Glutamatergic neuron (in vitro differentiated cells): ENCODE data around the gene PFKL. TPM values are rescaled to one million over a fixed set of nuclear protein-coding genes. Genes with fewer than 3 reads are reported as not detected.

Experiments used
- DNase-seq: peaks from one replicate; pipeline ENCODE4 v3.0.0; 2022
- H3K27ac Mint-ChIP-seq: one replicate; pipeline ENCODE4 v1.8.0; 2020; ENCODE audit warnings: mild to moderate bottlenecking, mixed read lengths, inconsistent platforms; ENCODE audit not compliant: unreplicated experiment
- H3K27me3 Mint-ChIP-seq: one replicate; pipeline ENCODE4 v1.8.0; 2020; ENCODE audit warnings: mild to moderate bottlenecking, moderate library complexity, mixed read lengths, inconsistent platforms; ENCODE audit not compliant: unreplicated experiment
- H3K36me3 Mint-ChIP-seq: one replicate; pipeline ENCODE4 v1.8.0; 2020; ENCODE audit warnings: mild to moderate bottlenecking, mixed read lengths, inconsistent platforms; ENCODE audit not compliant: unreplicated experiment
- H3K4me1 Mint-ChIP-seq: one replicate; pipeline ENCODE4 v1.8.0; 2020; ENCODE audit warnings: mild to moderate bottlenecking, low read depth, mixed read lengths, inconsistent platforms; ENCODE audit not compliant: unreplicated experiment
- H3K4me3 Mint-ChIP-seq: one replicate; pipeline ENCODE4 v1.8.0; 2020; ENCODE audit warnings: mild to moderate bottlenecking, mixed read lengths, inconsistent platforms; ENCODE audit not compliant: unreplicated experiment
- H3K9me3 Mint-ChIP-seq: one replicate; pipeline ENCODE4 v1.8.0; 2020; ENCODE audit warnings: mild to moderate bottlenecking, moderate library complexity, mixed read lengths, inconsistent platforms; ENCODE audit not compliant: unreplicated experiment
- total RNA-seq: library from RNA; stranded (reverse); fragmentation: NEBNext Ultra II Directional; extraction: Animal tissue kit (Norgen Biotek cat#: 25700); gene quantifications from one replicate; pipeline ENCODE4 v1.2.1, GENCODE V29; 2021; ENCODE audit not compliant: unreplicated experiment
- TF ChIP-seq, protein P1 (sequence below): fragments of 200-600 bp; sonication (generic); IDR thresholded peaks from one replicate; pipeline ENCODE4 v1.5.0; 2021; ENCODE audit not compliant: partially characterized antibody, unreplicated experiment

The PFKL gene
- total RNA-seq, 1 donor from 2014 or later, result 48.6 TPM

DNA sequence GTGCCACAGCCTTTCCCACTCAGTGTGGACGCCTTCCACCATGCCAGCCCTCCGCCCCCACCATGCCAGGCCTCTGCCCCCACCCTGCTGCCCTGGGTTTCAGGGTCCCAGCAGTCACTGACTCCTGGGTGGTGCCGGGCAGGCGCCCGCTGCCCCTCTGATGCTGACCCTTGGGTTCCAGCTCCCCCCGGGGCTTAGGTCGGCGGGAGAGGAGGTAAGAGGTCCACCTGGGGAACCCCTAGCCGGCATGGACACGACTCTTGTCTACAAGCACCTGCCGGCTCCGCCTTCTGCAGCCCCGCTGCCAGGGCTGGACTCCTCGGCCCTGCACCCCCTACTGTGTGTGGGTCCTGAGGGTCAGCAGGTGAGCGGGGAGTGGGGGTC is 7.0 kb upstream of the PFKL start:
- TF ChIP-seq, protein P1, sequence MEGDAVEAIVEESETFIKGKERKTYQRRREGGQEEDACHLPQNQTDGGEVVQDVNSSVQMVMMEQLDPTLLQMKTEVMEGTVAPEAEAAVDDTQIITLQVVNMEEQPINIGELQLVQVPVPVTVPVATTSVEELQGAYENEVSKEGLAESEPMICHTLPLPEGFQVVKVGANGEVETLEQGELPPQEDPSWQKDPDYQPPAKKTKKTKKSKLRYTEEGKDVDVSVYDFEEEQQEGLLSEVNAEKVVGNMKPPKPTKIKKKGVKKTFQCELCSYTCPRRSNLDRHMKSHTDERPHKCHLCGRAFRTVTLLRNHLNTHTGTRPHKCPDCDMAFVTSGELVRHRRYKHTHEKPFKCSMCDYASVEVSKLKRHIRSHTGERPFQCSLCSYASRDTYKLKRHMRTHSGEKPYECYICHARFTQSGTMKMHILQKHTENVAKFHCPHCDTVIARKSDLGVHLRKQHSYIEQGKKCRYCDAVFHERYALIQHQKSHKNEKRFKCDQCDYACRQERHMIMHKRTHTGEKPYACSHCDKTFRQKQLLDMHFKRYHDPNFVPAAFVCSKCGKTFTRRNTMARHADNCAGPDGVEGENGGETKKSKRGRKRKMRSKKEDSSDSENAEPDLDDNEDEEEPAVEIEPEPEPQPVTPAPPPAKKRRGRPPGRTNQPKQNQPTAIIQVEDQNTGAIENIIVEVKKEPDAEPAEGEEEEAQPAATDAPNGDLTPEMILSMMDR, result no peak
- Mint-ChIP-seq H3K27me3 (no peaks in the 10 kb centered on the region), H3K27ac (no peak overlapping the region), H3K4me1 (peaks cover 2% of the 10 kb centered on the region), H3K4me3 (no peak overlapping the region), H3K36me3 (no peaks in the 10 kb centered on the region), H3K9me3 (peaks cover 2% of the 10 kb centered on the region)
- peak; percentile 17 for DNase-seq

DNA sequence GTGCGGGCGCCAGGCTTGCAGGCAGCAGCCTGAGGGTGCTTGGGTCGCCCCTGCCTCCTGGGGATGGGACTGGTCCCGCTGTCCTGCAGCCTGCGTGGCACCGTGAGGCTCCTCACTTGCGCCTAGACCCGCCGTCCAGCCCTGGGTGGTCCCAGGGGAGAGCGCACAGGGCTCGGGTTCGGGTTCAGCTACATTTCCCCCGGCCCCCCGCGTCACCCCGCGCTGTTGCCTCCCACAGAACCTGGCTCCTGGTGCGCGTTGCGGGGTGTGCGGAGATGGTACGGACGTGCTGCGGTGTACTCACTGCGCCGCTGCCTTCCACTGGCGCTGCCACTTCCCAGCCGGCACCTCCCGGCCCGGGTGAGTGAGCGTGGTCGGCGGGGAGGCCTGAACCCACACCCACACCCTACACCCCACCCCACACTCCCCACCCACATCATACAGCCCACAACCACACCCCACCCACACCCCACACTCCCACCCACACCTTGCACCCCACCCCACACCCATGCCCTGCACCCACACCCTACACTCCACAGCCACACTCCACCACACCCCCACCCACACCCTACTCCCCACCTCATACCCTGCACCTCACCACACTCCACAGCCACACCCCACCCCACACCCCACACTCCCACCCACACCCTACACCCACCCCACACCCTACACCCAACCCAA is 6.2 kb upstream of the PFKL start:
- Mint-ChIP-seq H3K9me3 (peaks cover 2% of the 10 kb centered on the region), H3K4me3 (no peak overlapping the region), H3K27me3 (peaks cover 5% of the 10 kb centered on the region), H3K4me1 (peaks cover 2% of the 10 kb centered on the region), H3K27ac (no peak overlapping the region), H3K36me3 (no peaks in the 10 kb centered on the region)
- DNase-seq, result no peak
- TF ChIP-seq, protein P1, result no peak

DNA sequence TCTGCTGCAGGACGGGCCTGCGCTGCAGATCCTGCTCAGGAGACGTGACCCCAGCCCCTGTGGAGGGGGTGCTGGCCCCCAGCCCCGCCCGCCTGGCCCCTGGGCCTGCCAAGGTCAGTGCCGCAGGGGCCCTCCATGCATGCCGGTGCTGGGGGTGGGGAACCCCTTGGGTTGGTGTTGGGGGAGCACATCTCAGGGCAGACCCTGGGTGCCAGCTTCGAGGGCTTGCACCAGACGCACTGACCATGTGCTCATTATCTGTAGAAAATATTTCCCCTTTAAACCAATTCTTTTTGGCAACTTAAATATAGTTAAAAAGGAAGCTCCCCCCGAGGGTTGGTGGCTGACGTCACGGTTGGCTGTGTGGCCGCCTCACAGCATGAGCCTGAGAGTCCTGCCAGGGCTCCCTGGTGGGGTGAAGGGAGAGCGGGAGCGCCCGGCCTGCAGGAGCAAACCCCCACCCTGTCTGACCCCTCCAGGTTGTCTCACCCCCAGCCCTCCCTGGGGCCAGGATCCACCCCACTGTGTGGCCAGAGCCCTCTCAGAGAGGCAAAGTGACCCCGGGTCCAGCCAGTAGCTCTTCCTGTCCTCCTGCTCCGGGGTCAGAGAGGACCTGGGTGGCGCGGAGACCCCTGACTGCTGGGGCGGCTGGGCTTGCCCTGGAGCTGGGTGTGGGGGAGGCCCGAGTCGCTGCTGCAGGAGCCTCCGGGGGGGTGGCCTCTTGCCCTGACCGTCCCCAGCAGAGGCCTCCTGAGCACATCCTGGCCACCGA is 5.3 kb upstream of the PFKL start:
- H3K4me1 Mint-ChIP-seq, result peaks cover 2% of the 10 kb centered on the region
- H3K36me3 Mint-ChIP-seq, result no peaks in the 10 kb centered on the region
- no peak overlapping the region for H3K4me3 Mint-ChIP-seq
- H3K27ac Mint-ChIP-seq, result no peak overlapping the region
- DNase-seq, result no peak
- TF ChIP-seq, protein P1, result no peak
- H3K27me3 Mint-ChIP-seq, result peaks cover 10% of the 10 kb centered on the region
- peaks cover 2% of the 10 kb centered on the region for H3K9me3 Mint-ChIP-seq

DNA sequence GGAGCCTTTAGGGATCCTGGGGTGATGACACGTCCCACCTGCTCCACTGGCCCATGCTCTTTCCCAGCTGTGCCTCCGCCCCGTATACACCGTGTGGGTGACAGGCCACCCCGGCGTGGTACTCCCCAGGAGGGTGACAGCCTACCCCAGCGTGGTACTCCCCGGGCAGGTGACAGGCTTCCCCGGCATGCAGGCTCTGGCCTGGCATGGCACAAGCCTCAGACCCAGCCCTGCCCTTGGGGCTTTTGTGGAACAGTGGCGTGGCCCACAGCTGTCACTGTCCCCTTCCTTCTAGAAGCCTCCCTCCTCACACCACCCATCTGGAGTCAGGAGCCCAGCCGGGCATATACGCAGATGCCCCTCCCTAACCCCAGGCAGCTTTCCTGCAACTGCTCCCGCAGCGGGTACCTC is 4.7 kb upstream of the PFKL start:
- Mint-ChIP-seq H3K4me1 (peaks cover 2% of the 10 kb centered on the region), H3K27ac (peak overlapping the region; percentile 38), H3K36me3 (no peaks in the 10 kb centered on the region), H3K27me3 (peaks cover 10% of the 10 kb centered on the region), H3K9me3 (peaks cover 2% of the 10 kb centered on the region), H3K4me3 (no peak overlapping the region)
- TF ChIP-seq, protein P1, result no peak
- DNase-seq, result peak; percentile 60

DNA sequence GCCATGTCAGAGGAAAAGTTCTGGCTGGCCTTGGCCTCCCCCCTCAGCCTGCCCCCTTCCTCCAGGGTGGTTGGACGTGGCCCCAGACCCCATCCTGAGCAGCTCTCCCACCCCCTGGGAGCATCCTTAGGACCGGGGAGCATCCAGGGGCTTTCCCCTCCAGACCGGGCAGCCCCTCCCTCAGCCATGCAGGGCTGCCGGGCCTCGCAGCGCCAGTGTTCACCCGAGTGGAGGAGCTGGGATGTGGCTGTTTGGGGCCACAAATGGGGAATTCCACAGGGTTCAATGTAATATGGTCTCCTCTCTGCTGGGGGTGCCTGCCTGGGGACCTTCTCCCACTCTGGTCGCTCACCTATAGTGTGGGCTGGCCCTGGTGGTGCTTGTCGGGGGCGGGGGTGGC is 4.2 kb upstream of the PFKL start:
- Mint-ChIP-seq H3K27ac (no peak overlapping the region), H3K36me3 (no peaks in the 10 kb centered on the region), H3K4me3 (no peak overlapping the region), H3K9me3 (peaks cover 2% of the 10 kb centered on the region), H3K4me1 (peaks cover 2% of the 10 kb centered on the region), H3K27me3 (peaks cover 10% of the 10 kb centered on the region)
- TF ChIP-seq, protein P1, result no peak
- no peak for DNase-seq
